ENCODE measurements around the gene TADA2B. TPM values are rescaled to one million over a fixed set of nuclear protein-coding genes. Genes with fewer than 3 reads are reported as not detected.

The TADA2B gene
- polyA plus RNA-seq, 5 donors: 11.6 to 18.2 (median 15.4) TPM

DNA sequence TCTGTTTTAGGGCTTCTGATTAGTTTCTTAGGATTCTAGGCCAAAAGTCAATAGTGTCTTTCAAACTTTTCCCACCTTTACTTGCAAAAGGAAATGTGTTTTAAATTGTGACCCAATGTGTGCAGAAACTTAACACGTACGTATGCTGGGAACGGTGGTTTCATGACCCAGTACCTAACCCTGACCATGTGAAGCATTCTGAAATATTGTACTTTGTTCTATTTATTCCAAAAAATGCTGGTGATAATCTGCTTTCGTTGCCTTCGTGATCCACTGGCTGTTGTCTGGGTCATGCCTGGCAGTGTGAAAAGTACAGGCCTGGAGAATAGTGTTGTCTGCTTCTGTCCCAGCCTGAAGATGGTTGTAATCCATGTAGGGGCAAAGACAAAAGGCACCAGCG lies 26.7 kb upstream of the TADA2B start:
- DNase-seq: no peak

DNA sequence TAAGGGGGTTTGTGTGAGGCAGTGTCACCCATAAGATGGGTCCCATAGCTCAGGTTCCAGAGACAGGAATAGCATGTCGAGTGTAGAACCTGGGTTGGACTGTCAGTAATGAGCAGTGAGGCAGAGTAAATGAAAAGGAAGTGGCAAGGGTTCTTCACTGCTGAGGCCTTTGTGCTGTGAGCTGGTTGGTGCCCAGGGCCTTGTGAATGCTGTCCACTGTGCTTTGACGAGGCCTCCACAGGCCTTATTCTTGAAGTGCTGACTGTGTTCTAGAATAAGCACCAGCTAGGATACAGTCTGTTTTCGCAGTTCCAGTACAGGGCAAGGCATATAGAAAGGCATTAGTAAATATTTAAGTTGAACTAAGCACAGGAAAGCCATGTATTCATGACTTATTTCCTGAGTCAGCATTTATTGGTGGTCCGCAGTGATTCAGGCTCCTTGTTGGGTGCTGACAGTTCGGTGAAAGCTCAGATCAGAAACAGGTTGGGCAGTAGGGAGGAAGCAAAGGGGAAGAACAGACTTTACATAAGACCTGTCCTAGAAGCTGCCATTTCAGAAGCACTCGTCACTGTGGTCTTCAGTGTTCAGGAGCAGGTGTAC lies 25.6 kb upstream of the TADA2B start:
- no peak for DNase-seq

DNA sequence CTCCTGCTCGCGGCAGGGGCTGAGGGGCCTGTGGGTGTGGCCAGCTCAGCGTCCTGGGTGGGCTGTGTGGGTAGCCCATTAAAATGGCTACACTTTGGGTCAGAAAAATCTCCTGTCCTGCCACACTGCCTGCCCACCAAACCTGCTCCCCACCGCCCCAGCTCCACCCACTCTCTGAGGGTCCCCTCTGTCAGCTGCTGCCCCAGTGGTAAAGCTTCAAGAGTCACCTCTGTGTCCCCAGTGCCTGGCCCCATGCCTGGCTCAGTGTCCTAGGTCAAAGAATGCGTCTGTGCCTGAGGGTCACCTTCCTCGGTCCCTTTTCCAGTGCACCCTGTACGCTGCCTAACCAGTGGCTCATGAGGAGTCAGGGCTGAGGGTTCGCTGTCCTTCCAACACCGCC lies 24.9 kb upstream of the TADA2B start:
- DNase-seq: no peak

DNA sequence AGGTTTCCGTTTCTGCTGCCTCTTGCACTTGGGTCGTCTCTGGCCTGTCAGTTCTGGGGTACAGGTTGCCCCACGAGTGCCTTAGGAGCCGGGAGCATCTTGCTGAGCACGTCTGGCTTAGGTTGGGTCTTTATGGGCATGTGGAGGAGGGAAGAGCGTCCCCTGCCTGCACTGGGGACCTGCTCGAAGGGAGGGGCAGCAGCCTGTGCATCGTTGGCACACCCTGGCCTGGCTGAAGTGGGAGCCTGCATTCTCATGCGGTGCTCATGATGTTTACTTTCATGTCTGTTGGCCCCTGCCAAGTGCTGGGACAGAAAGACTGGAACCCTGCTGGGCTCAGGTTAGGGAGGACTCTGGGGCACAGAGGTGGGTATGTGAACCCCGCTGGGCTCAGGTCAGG lies 23.8 kb upstream of the TADA2B start:
- no peak for DNase-seq

DNA sequence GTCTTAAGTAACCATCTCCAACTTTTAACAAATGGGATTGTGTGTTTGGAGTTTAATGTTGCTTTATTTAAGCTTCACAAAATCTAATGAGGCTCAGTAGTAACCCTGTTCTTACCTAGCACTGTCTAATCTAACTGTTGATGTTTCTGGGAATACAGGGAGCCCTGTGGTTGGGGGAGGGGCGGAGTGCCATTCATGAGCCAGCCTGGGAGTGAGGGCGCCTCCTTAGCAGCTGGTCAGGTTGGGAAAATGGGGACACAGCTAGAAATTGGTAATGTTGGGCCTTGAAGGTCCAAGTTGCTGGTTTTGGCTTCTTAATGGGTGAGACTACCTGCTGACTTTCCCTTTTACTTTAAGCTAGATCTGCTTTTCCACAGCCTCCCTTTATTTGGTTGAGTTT lies 22.9 kb upstream of the TADA2B start:
- DNase-seq: no peak

DNA sequence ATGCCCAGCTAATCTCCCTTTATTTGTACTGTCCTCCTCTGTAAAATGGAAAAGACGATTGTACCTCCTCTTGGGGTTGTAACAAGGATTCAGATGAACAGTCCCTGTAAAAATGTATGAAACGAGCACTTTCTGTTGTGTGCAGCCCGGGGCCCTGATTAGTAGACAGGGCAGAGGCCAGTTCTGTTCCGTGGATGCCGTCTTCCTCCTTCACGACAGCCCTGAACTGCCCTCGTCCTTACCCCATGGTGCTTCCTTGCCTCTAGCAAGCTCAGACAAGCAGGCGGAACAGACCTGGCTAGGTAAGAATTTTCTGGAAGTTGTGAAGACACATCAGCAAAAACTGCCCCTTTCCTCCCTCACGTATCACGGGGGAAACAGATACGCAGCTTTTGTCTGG lies 22.3 kb upstream of the TADA2B start:
- DNase-seq: no peak

DNA sequence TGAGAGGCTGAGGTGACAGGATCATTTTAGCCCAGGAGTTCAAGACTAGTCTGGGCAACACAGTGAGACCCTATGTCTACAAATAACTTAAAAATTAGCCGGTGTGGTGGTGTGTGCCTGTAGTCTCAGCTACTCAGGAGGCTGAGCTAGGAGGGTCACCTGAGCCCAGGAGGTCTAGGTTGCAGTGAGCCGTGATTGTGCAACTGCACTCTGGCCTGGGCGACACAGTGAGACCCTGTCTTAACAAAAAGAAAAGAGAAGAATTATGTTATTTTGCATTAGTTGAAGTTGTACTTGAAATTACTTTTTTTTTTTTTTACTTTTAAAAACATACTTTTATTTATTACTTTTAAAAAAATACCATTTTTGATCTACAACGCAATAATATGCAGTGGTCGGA lies 21.8 kb upstream of the TADA2B start:
- no peak for DNase-seq

DNA sequence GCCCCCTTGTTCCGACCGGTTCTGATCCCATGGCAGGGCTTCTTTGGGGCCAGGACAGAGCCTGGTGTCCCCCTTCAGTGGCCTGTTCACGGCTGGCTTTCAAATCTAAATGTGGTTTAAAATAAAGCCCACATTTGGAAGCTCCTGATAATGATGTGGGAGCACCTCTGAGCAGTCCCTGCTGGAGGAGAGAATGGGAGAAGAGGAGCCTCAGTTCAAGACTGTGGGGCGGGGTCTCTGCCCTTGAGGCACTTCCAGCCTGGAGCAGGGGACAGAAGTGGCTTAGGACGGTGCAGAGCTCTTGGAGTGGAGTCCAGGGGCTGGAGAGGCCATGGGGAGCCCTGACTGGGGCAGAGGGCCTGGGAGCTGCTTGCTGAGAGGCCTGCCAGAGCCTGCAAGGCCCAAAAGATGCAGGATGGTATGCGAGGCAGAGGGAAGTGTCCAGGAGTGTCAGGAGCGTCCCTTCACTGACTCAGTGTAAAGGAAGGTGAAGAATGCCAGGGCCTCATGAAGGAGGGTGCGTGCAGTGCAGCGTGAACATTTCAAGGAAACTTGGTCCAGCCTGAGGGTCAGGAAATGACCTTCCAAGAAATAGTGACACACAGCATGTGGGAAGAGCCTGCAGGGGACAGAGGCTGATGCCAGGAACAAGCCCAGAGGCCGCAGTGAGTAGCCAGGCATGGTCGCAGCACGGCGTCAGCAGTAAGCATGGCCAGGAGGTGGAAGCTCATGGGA lies 21.1 kb upstream of the TADA2B start:
- no peak for DNase-seq

DNA sequence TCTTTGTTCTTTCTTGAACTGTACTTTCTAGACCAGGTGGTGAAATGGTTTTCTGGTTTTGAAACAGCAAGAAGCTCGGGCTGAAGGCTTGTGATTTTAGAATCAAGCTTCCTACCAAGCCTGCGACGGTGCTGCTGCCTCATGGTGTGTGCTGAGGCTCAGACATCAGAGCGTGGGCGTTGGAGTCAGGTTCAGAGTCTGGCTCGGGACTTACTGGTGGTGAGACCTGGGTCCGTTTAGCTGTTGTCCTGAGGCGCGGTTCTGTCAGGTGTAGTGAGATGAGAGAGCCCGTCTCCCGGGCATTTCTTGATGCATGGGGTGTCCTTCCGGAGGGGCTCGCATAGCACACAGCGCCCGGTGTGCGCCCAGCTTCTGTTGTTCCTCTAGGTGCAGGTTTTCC lies 19.7 kb upstream of the TADA2B start:
- no peak for DNase-seq

DNA sequence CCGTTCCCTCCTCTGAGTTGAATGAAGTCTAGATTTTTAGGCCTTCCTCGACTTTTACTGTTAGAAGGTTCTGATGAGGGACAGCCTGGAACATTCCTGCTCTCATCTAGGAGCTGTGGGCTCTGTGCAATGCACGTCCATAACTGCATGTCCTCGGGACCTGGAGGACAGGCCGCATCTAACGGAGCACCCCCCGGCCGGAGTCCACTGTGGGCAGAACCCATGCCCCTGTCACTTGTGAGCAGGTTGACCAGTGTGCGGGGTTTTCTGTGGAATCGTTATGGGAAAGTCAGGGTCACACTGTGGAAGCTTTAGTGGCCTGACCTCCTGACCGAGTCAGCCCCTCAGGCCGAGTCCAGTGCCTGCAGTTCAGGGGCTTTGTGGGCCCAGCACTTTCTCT lies 19.3 kb upstream of the TADA2B start:
- no peak for DNase-seq

DNA sequence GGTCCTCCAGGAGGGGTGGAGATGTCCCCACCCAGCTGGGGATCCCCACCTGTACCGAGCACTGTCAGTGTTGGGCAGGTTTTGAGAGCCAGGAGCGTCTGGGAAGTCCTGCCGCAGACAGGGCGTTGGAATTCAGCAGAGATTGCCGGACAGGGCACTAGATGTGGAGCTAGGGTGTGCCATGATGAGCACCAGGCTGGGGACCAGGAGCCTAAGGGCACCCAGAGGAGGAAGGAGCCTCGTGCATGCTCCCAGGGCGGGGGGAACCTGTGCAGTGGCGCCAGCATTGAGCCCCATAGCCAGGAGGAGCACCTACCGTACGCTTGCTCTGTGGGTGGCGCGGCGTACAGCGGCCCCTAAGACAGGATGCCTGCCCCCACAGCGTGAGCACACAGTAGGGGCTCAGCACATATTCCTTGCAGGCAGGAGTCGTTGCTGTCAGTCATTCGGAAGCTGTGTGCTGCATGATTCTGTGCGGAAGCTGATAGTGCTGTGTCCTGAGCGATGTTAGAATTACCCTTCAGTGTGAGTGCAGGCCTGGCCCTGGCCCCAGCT lies 18.8 kb upstream of the TADA2B start:
- no peak for DNase-seq

DNA sequence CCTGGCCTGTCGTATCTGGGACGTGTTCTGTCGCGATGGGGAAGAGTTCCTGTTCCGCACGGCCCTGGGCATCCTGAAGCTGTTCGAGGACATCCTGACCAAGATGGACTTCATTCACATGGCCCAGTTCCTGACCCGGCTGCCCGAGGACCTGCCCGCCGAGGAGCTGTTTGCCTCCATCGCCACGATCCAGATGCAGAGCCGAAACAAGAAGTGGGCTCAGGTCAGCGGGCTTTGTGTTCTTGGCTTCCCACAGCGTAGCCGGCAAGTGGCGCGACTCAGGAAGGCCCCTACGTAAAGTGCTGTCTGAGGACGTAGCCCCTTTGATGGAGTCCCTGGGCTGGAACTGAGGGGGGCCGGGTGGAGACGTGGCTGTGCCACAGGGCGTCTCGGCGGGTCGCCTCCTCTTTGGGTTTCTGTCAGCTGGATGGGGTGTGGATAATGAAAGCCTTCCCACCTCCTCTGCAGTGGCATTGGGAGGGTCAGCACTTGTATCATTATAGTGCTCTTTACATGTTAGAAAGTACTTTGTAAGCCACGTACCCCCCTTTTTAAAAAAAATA lies 18.1 kb upstream of the TADA2B start:
- DNase-seq: no peak

DNA sequence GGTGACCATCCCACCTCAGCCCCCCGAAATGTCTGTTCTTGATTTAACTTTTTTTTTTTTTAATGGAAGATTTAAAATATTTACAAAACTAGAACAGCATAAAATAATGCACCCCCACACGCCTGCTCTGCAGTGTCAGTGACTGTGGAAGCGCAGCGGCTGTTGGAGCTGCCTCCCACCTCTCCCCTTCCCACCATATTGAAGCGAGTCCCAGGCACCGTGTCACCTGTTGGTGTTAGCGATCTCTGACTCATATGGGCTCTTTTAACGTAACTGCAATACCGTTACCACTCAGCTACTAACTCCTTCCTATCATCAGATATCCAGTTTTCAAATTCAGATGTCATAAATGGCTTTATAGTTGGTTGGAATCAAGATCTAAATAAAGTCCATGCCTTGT lies 17.1 kb upstream of the TADA2B start:
- no peak for DNase-seq

DNA sequence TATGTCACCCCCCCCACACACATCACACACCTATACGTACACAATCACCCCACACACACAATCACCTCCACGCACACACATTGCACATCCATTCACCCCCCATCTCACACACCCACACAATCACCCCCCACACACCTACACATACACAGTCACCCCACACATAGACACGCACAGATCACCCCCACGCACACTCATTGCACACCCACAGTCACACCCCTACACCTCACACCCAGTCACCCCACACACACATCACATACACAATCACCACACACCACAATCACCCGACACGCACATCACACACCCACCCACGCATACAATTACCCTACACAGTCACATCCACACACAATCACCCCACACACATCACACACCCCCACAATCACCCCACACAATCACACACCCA lies 15.9 kb upstream of the TADA2B start:
- DNase-seq: no peak

DNA sequence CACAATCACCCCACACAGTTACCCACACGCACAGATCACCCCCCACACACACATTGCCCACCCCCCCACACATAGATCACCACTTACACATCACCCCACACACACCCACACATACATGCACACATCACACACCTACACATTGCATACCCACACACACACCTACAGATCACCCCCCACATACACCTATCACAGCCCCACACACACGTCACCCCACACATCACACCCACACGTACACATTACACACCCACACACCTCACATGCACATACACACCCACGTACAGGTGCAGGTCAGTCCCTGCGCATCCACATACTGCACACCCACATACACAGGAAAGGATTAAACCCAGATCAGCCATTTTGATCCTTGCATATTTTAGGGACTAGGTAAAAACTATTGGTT lies 15.3 kb upstream of the TADA2B start:
- DNase-seq: no peak

DNA sequence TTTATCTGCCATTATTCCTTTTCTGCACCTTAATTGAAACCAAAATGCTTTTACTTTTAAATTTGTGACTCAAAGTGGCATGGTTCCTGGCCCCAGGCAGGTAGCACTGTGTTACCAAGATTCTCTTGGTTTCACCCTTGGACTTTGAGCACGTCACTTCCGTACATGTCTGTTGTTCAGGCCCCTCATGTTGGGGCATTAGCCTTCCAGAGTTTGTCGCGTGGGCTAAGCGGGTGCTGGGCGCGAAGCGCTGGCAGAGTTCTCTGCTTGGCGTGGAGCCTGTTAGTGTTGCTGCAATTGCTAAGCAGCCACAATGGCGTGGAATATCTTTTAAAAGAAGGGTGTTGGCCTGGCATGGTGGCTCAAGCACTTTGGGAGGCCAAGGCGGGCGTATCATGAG lies 14.0 kb upstream of the TADA2B start:
- DNase-seq: no peak

DNA sequence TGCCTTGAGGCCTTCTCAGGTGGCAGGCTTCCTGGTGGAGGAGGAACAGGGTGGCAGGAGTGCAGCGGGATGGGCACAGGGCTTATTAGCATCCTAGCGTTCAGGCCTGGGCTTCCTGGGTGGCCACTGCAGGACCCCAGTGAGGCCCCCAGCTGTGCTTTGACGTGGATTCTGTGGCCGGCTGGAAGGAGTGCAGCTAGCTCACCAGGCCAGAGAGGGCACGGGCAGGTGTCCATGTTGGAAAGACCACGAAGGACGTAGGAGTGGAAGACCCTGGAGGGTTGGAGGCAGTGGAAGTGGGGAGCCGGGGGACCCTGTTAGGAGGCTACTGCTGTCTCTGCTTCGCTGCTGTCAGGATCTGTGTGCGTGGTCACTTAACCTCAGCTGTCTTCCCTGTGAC lies 13.3 kb upstream of the TADA2B start:
- no peak for DNase-seq

DNA sequence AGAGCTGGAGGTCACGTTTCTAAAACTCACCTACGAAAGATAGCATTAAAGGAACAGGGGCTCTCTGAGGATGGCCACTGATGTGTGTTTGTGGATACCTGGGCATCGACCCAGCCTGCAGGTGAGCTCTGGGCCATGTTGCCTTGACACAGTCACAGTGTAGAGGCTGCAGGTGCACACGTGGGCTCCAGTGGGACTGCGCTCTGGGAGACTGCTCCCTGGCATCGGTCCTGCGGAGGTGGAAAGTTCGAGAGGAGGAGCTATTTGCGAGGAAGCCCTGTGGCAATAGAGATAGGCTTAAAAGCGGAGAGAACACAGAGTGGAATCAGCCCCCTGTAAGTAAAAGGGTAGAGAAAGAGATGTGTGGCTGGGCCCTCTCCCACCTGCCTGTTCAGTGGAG lies 12.3 kb upstream of the TADA2B start:
- DNase-seq: no peak

DNA sequence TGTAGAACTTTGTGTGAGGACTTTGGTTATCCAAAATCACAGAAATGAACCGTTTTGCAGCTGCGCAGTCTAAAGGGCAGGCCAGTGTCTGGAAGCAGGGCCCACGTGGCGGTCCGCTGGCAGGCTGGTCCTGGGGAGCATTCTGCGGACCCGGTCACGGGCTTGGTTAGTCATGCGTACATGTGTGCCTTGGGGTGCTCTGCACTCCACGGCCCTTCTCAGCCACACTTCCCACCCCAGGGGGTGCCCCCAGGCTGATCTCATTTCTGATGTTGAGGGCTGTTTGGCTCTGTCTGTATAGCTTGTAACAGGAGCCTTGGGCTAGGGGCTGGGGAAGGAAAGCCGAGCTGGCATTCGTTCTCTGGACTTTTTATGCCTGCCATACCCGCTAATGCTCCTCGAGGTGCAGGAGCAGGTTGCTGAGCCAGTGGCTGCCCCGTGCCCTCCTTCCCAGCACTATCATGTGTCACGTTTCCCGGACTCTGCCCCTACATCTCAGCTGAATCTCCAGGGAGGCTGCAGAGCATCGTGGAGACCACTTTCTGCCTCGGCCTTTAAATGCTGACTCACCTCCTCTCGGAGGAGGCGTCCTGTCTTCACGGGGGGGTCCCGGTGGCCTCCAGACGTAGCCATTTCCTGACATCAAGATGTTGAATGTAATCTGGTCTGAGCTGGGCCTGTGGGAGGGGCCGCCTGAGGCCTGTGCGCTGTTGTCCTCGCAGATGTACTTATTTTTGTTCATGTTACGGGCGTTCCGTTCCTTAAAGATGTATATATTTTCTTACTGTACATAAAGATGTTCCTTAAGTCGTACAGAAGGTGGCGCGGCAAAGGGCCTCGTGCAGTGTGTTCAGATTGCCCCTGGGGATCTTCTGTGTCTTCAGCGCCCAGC lies 11.4 kb upstream of the TADA2B start:
- no peak for DNase-seq

DNA sequence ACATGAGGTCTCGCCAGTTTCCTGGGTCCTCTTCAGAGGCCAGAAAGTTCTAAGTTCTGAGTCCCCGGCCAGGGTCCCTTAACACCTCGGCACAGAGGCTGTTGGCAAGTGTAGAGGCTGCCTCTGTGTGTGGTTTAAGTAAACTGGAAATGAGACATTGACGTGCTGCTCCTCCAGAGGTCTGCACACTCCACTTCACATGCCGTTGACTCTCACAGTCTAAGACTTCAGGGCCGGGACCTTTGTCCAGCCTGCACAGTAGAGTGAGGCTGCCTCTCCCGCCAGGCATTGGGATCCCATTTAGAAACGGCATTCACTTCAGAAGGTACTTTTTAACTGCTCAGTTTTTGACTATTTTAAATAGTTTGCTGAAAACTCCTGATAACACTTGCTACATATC lies 10.6 kb upstream of the TADA2B start:
- DNase-seq: no peak

DNA sequence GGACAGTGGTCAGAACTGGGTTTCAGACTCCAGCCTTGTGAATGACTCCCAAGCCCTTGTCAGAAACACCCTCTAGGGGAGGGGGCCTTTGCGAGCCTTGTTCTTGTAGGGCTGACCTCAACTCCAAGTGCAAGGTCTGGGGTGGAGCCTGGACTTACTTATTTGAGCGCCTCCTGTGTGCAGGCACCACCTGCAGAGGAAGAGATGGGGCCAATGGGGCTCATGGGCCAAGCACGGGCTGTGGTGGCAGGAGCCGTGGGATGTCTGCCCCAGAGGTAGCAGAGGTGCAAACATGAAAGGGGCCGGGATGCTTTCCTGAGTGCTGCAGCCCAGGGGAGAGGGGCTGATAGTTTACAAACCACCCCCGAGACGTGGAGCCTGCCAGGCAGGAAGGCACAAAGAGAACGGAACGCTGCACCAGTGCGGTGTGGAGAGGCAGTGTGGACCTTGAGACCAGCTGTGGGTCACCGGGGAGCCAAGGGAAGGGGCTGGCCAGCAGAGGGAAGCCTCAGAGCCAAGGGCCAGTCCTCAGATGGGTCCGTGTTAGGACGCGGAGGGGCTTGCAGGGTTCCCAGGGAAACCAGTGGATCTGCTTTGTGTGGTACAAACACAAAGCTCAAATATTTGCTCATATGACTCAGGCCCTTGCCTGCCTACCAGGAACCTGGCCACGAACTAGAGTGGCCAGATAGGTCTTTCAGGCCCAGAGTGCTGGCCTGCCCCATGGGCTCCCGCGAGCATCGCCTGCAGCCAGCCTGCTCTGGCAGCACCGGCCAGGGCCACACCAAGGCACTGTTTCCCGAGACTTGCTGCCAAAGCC lies 8.7 kb upstream of the TADA2B start:
- DNase-seq: peak in 1 of 2 donors; percentile 13

Data from right lung (tissue), 5 donors.